Panc1 (cell line): Measurements from ENCODE around the gene ISCA2.

Source experiments
- POLR2AphosphoS5 ChIP-seq: IDR thresholded peaks from 2 replicates; pipeline ENCODE4 v1.6.1; 2012; ENCODE audit warnings: mild to moderate bottlenecking, low read depth, low read length, moderate library complexity
- SIN3A ChIP-seq: IDR thresholded peaks from 2 replicates; pipeline ENCODE4 v1.6.1; 2012; ENCODE audit warnings: low read depth, mild to moderate bottlenecking, low read length, moderate library complexity, borderline replicate concordance; ENCODE audit not compliant: insufficient read depth
- TF ChIP-seq, protein P1 (sequence below): fragments of 450-650 bp; IDR thresholded peaks from 2 replicates; pipeline ENCODE4 v1.5.1; 2017; ENCODE audit warnings: mild to moderate bottlenecking
- TF ChIP-seq, protein P2 (sequence below), 2 experiments: IDR thresholded peaks; 2 replicates each; pipeline ENCODE4 v1.6.1; 2011 to 2012; ENCODE audit warnings: low read depth in 2 of 2, control low read depth in 1 of 2, low read length in 1 of 2, mild to moderate bottlenecking in 1 of 2, moderate library complexity in 1 of 2; ENCODE audit not compliant: insufficient read depth in 1 of 2

DNA sequence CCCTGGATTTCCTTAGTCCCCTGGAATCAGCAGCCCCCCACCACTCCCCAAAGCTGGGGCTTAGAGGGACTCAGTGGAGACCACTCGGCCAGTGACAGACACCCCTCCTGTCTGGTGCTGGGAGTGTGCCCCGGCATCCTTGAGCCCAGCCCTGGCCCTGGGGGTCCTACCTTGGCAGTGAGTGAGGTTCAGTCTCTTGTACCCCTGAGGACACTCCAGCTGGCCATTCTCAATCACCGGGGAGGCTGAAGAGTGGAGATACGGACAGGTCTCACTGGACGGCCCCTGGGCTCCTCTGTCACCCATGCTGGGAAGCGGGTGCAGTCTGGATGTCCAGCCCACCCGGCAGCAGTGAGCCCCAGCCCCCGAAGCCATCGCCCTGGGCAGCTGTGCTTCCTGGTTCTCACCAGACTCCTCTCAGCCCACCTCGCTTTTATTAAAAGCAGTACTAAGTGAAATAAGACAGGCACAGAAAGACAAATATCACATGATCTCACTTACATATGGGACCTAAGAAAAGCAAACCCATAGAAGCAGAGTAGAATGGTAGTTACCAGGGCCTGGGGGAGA, 42.3 kb downstream of the ISCA2 start:
- TF ChIP-seq, protein P1, sequence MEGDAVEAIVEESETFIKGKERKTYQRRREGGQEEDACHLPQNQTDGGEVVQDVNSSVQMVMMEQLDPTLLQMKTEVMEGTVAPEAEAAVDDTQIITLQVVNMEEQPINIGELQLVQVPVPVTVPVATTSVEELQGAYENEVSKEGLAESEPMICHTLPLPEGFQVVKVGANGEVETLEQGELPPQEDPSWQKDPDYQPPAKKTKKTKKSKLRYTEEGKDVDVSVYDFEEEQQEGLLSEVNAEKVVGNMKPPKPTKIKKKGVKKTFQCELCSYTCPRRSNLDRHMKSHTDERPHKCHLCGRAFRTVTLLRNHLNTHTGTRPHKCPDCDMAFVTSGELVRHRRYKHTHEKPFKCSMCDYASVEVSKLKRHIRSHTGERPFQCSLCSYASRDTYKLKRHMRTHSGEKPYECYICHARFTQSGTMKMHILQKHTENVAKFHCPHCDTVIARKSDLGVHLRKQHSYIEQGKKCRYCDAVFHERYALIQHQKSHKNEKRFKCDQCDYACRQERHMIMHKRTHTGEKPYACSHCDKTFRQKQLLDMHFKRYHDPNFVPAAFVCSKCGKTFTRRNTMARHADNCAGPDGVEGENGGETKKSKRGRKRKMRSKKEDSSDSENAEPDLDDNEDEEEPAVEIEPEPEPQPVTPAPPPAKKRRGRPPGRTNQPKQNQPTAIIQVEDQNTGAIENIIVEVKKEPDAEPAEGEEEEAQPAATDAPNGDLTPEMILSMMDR, result no peak
- TF ChIP-seq POLR2AphosphoS5 (no peak), SIN3A (no peak)
- TF ChIP-seq, protein P2, sequence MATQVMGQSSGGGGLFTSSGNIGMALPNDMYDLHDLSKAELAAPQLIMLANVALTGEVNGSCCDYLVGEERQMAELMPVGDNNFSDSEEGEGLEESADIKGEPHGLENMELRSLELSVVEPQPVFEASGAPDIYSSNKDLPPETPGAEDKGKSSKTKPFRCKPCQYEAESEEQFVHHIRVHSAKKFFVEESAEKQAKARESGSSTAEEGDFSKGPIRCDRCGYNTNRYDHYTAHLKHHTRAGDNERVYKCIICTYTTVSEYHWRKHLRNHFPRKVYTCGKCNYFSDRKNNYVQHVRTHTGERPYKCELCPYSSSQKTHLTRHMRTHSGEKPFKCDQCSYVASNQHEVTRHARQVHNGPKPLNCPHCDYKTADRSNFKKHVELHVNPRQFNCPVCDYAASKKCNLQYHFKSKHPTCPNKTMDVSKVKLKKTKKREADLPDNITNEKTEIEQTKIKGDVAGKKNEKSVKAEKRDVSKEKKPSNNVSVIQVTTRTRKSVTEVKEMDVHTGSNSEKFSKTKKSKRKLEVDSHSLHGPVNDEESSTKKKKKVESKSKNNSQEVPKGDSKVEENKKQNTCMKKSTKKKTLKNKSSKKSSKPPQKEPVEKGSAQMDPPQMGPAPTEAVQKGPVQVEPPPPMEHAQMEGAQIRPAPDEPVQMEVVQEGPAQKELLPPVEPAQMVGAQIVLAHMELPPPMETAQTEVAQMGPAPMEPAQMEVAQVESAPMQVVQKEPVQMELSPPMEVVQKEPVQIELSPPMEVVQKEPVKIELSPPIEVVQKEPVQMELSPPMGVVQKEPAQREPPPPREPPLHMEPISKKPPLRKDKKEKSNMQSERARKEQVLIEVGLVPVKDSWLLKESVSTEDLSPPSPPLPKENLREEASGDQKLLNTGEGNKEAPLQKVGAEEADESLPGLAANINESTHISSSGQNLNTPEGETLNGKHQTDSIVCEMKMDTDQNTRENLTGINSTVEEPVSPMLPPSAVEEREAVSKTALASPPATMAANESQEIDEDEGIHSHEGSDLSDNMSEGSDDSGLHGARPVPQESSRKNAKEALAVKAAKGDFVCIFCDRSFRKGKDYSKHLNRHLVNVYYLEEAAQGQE (IDR thresholded peaks at IDR 0.05; ENCODE audit: insufficient read depth in 1 of 2, low read depth in 2 of 2, low read length in 1 of 2), result no peak
